HG03097 (cell line): ENCODE results near the gene MRM2.

Source experiments
- ATAC-seq: cut with Tn5 transposase; IDR thresholded peaks from one replicate; pipeline ENCODE4 v1.9.1; 2021; ENCODE audit not compliant: unreplicated experiment, low FRiP score

MRM2 gene

DNA sequence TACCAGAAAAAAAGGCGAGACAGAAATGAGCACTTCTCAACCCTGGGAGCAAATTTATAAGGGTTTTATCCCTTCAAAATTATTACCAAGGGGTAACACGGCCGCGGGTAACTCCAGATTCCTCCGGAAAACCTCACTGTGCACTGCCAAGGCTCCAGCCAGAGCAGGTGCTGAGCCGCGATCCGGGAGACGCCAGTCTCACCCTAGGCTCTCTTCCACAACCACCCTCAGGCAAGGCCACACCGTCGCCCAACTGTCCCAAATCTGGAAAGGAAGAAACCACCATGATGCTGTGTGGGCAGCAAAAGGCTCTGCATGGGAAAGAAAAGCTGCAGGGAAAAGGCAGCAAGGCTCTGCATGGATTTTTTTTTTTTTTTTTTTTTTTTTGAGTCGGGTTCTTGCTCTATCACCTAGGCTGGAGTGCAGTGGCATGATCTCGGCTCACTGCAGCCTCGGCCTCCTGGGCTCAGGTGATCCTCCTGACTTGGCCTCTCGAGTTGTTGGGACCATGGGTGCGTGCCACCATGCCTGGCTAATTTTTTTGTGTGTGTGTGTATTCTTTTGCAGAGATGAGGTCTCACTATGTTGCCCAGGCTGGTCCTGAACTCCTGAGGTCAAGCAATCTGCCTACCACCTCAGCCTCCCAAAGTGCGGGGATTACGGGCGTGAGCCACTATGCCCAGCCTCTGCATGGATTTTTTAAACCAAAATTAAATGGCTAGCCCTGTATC is 48.3 kb downstream of the MRM2 start:
- no peak for ATAC-seq

DNA sequence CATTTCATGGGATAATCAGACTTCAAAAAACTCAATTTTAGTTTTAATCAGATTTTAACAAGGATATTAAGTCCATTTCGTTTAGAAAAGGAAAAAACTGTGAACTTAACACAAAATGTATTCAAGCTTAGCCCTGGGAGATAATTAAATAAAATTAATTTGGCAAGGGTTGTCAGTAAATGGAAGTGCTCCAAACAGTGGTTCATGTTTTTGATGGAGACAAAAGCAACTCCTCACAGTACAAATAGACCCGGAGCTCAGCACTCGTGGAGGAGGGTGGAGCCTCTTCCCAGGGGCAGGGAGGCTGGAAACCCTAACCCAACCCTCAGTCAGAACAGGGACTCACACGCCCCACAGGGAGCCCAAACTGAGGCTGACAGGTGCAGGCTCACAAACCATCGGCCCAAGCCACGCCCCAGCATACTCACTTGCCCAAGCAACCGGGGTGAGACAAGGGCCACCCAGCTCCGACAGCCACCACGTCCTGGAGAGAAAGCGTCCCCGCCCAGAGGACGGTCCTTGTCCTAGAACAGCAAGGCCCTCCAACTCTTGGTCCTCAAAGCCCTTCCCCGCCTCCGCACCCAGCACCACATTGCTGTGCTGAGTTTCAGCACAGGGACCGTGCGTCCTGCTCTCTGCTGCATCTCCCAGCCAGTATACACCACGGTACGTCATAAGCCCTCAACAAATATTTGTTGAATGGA is 49.0 kb downstream of the MRM2 start:
- ATAC-seq: no peak

DNA sequence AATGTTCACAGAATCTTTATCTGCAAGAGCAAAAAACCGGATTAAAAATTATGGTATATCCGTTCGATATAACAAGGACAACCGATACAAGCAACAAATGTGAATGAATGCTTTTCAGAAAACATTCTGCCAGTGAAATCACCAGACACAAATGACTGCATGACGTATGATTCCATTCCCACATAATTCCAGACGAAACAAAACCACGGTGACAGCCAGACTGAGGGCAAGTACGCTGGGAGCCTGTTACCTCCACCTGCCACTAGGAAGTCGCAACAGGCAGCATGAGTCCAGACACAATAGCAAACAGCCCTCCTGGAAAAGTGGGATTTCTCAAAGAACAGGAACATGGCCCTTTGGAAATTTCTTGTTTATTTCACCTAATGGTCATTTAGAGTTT is 51.0 kb downstream of the MRM2 start:
- no peak for ATAC-seq

DNA sequence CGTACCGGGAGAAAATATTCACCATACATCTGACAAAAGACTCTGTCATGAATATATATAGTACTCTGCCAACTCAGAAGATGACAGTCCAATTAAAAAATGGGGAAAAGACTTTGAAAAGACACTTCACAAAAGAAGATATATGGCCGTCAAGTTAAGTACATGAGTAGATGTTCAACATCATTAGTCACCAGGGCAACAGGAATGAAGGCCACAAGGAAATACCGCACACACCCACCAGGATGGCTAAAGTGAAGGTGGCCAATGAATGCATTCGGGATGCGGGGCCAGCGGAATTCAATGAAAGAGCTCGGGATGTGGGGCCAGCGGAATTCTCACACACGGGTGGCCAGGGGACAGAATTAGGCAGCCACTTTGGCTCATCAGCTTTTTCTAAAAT is 51.5 kb downstream of the MRM2 start:
- ATAC-seq: no peak

DNA sequence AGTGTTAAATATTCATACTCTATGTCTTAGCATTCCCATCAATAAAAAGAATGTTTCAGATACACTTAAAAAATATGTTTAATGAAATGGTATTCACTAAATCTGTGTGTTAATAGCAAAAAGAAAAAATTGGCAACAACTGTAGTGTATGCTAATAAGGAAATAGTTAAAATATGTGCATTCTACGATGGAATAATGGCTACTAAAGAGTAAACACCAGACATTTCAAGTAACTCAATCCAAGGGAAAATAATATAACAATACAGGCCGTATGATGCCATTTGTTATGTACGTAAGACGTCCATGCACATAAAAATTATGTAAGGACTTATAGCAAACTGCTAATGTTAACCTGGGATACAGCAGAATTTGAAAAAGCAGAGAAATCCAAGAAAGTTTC is 55.8 kb downstream of the MRM2 start:
- no peak for ATAC-seq

DNA sequence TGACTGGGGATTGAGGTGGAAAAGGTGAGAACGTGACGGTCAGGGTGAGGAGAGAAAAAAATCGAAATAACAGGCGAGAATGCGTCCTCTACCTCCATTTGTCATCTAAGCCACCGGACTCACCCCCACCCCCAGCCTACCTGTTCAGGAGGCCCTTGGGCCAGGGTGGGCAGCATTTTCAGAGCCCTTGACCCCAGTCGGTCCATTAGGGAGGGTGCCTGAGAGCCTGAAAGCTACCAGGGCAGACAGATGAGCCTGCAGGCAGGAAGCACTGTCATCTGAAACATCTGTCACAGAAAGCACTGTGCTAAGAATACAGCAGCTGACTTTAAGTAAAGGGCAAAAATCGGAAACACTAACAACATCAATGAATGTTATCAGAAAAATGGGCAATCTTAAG is 56.3 kb downstream of the MRM2 start:
- no peak for ATAC-seq
